A549 (cell line): ENCODE measurements around the gene SLC26A6. TPM values are rescaled to one million over a fixed set of nuclear protein-coding genes. Genes with fewer than 3 reads are reported as not detected.

Experiments used
- ATAC-seq, 2 experiments: fragments of 200-7000 bp in 1 of 2; fragments of >200 bp in 1 of 2; cut with Nextera tagmentation in 1 of 2; cut with Tn5 transposase in 1 of 2; 3 replicates each; pipeline versions ENCODE4 v1.8.0 to v1.9.1; 2018 to 2020; ENCODE audit warnings: mild to moderate bottlenecking in 1 of 2, moderate library complexity in 1 of 2
- CTCF ChIA-PET: fragments of 300-600 bp; sonication (Branson Sonifier 250); formaldehyde crosslinking; extraction: SDS; loops from one replicate; lab custom pipeline; 2021; ENCODE audit warnings: antibody characterized with exemption, inconsistent platforms; lab: Yijun Ruan, JAX
- POLR2A ChIA-PET: fragments of 350-600 bp; formaldehyde crosslinking; extraction: SDS; loops from one replicate; lab custom pipeline; 2021; ENCODE audit warnings: antibody characterized with exemption, inconsistent platforms; lab: Yijun Ruan, JAX
- DNase-seq, 2 experiments: peaks; one replicate each; pipeline versions ENCODE4 v3.0.0 to v3.0.0-alpha.2; 2011 to 2016; ENCODE audit warnings: low read depth in 1 of 2, low spot score in 1 of 2
- FAIRE-seq: peaks from 2 replicates; lab custom pipeline; 2011; peaks lifted over from hg19 to GRCh38; lab: Jason Lieb, UNC
- H3K27ac ChIP-seq, 2 experiments: fragments of >200 bp; sonication (Bioruptor Twin); formaldehyde crosslinking; 3 replicates each; pipeline ENCODE4 v1.5.1; 2016 to 2017
- H3K4me1 ChIP-seq: fragments of >200 bp; sonication (Bioruptor Twin); formaldehyde crosslinking; 3 replicates; pipeline ENCODE4 v1.6.1; 2016
- H3K4me2 ChIP-seq: fragments of >200 bp; sonication (Bioruptor Twin); formaldehyde crosslinking; 3 replicates; pipeline ENCODE4 v1.6.1; 2016
- H3K4me3 ChIP-seq: fragments of >200 bp; sonication (Bioruptor Twin); formaldehyde crosslinking; 3 replicates; pipeline ENCODE4 v1.5.1; 2016
- H3K9me3 ChIP-seq: fragments of >200 bp; sonication (Bioruptor Twin); formaldehyde crosslinking; 3 replicates; pipeline ENCODE4 v1.6.1; 2016
- BCL3 ChIP-seq: fragments of >200 bp; sonication (Bioruptor Twin); formaldehyde crosslinking; IDR thresholded peaks from 3 replicates; pipeline ENCODE4 v1.6.1; 2016
- BHLHE40 ChIP-seq: IDR thresholded peaks from 2 replicates; pipeline ENCODE4 v1.6.1; 2012; ENCODE audit warnings: low read depth, low read length, inconsistent platforms
- CBX2 ChIP-seq: fragments of 200-600 bp; sonication (generic); IDR thresholded peaks from 2 replicates; pipeline ENCODE4 v1.6.1; 2016; ENCODE audit warnings: low read depth, mild to moderate bottlenecking, borderline replicate concordance
- CBX8 ChIP-seq: fragments of 200-600 bp; sonication (generic); IDR thresholded peaks from 2 replicates; pipeline ENCODE4 v1.6.1; 2016
- E2F6 ChIP-seq: IDR thresholded peaks from 2 replicates; pipeline ENCODE4 v1.6.1; 2012; ENCODE audit warnings: low read depth, borderline replicate concordance
- EHF ChIP-seq: fragments of 250-450 bp; sonication (Bioruptor Pico); IDR thresholded peaks from 2 replicates; pipeline ENCODE4 v1.5.0; 2020; ENCODE audit warnings: mild to moderate bottlenecking
- FOSB ChIP-seq: fragments of 250-450 bp; sonication (Bioruptor Pico); IDR thresholded peaks from 2 replicates; pipeline ENCODE4 v1.5.0; 2020; ENCODE audit warnings: mild to moderate bottlenecking, moderate library complexity
- FOSL2 ChIP-seq, 2 experiments: fragments of 450-650 bp in 1 of 2; fragments of >200 bp in 1 of 2; sonication (Bioruptor Twin) in 1 of 2; formaldehyde crosslinking; IDR thresholded peaks; 2 replicates each; pipeline versions ENCODE4 v1.5.0 to v1.6.1; 2016 to 2020; ENCODE audit warnings: mild to moderate bottlenecking in 1 of 2, moderate library complexity in 1 of 2
- FOXS1 ChIP-seq: fragments of 250-450 bp; sonication (Bioruptor Pico); IDR thresholded peaks from 2 replicates; pipeline ENCODE4 v1.5.0; 2020; ENCODE audit warnings: mild to moderate bottlenecking, moderate library complexity
- HOXB5 ChIP-seq: fragments of 250-450 bp; sonication (Bioruptor Pico); IDR thresholded peaks from 2 replicates; pipeline ENCODE4 v1.5.0; 2020; ENCODE audit warnings: mild to moderate bottlenecking, moderate library complexity
- KDM5A ChIP-seq: fragments of 200-600 bp; sonication (generic); IDR thresholded peaks from 2 replicates; pipeline ENCODE4 v1.6.1; 2016; ENCODE audit warnings: antibody characterized with exemption, mild to moderate bottlenecking
- MAZ ChIP-seq: fragments of 150-350 bp; IDR thresholded peaks from 2 replicates; pipeline ENCODE4 v1.6.1; 2014; ENCODE audit warnings: antibody characterized with exemption, low read depth, low read length, borderline replicate concordance
- MYC ChIP-seq: IDR thresholded peaks from 2 replicates; pipeline ENCODE4 v1.6.1; 2012; ENCODE audit warnings: mild to moderate bottlenecking, inconsistent platforms, low read length, improper control_type of control experiment, borderline replicate concordance
- NPAS2 ChIP-seq: fragments of 250-450 bp; sonication (Bioruptor Pico); IDR thresholded peaks from 2 replicates; pipeline ENCODE4 v1.8.0; 2022; ENCODE audit warnings: mild to moderate bottlenecking, moderate library complexity, borderline replicate concordance
- PBX3 ChIP-seq: IDR thresholded peaks from 2 replicates; pipeline ENCODE4 v1.6.1; 2012
- RAD21 ChIP-seq, 2 experiments: fragments of >200 bp in 1 of 2; sonication (Bioruptor Twin) in 1 of 2; formaldehyde crosslinking in 1 of 2; IDR thresholded peaks in 1 of 2; conservative IDR thresholded peaks in 1 of 2; 2 replicates in 1 of 2; 3 replicates in 1 of 2; pipeline ENCODE4 v1.6.1; 2012 to 2018; ENCODE audit warnings: inconsistent platforms in 1 of 2
- RARB ChIP-seq: fragments of 250-450 bp; sonication (Bioruptor Pico); IDR thresholded peaks from 2 replicates; pipeline ENCODE4 v1.8.0; 2021; ENCODE audit warnings: mild to moderate bottlenecking, moderate library complexity
- RCOR1 ChIP-seq: fragments of 150-350 bp; IDR thresholded peaks from 2 replicates; pipeline ENCODE4 v1.6.1; 2014; ENCODE audit warnings: antibody characterized with exemption, low read length, low read depth
- RFX5 ChIP-seq: fragments of 450-650 bp; IDR thresholded peaks from 2 replicates; pipeline ENCODE4 v1.7.1; 2014; ENCODE audit warnings: antibody characterized with exemption, mild to moderate bottlenecking, moderate library complexity
- SMC3 ChIP-seq: fragments of >200 bp; sonication (Bioruptor Twin); formaldehyde crosslinking; IDR thresholded peaks from 3 replicates; pipeline ENCODE4 v1.6.1; 2018; ENCODE audit warnings: inconsistent platforms
- TFCP2L1 ChIP-seq: fragments of 250-450 bp; sonication (Bioruptor Pico); IDR thresholded peaks from 2 replicates; pipeline ENCODE4 v1.5.0; 2021; ENCODE audit warnings: mild to moderate bottlenecking
- ZC3H11A ChIP-seq: fragments of 450-650 bp; IDR thresholded peaks from 2 replicates; pipeline ENCODE4 v1.6.1; 2014; ENCODE audit warnings: antibody characterized with exemption, mild to moderate bottlenecking
- ZNF302 ChIP-seq: fragments of 250-450 bp; sonication (Bioruptor Pico); IDR thresholded peaks from 2 replicates; pipeline ENCODE4 v1.9.0; 2021; ENCODE audit warnings: inconsistent platforms, mild to moderate bottlenecking, moderate library complexity
- WGBS: methylation state at CpG from one replicate; pipeline ENCODE4 v1.1.6; 2017; ENCODE audit errors: missing lambda C conversion rate; 5-methylcytosine and 5-hydroxymethylcytosine counted together
- polyA plus RNA-seq, 4 experiments: library from polyadenylated mRNA; depleted of rRNA in 3 of 4; stranded (reverse); fragments of >200 nt; fragmentation: RNase III in 1 of 4; extraction: RNeasy Plus Mini Kit Qiagen cat#74134 plus additional on column Dnase treatment in 1 of 4; gene quantifications; 2 replicates in 3 of 4; 3 replicates in 1 of 4; pipeline ENCODE4 v1.2.3, GENCODE V29; 2011 to 2017

Gene SLC26A6
- polyA plus RNA-seq, 2 of the 4 experiments (the other 2 are of a cell fraction): 12.5 to 25.5 TPM

GRCh38 chr3:48684054-48684349 is 48.7 kb upstream of the SLC26A6 start (continued):
- no peak for TF ChIP-seq MAZ
- no peak for TF ChIP-seq NPAS2 (CRISPR knock-in tag)
- no peak for TF ChIP-seq HOXB5 (CRISPR knock-in tag)
- no peak for TF ChIP-seq MYC
- no peak for TF ChIP-seq EHF (CRISPR knock-in tag)
- no peak for TF ChIP-seq E2F6
- no peak for TF ChIP-seq RCOR1
- TF ChIP-seq FOSB (CRISPR knock-in tag): no peak

GRCh38 chr3:48682786-48683185 is 47.5 kb upstream of the SLC26A6 start:
- Histone ChIP-seq H3K4me3 (no peak overlapping the region), H3K4me2 (no peak overlapping the region), H3K27ac (no peak overlapping the region; a peak in 1 of 6 replicates), H3K4me1 (peaks cover 30% of the 10 kb centered on the region), H3K9me3 (no peaks in the 10 kb centered on the region)
- ChIA-PET CTCF (interaction anchor here (1.1 to 2.3 kb wide), 2 partner anchors 18 to 57 kb away, joined by 5 to 13 read pairs; no protein-coding TSS in a partner anchor), POLR2A (no interaction called here)
- no peak for ATAC-seq
- WGBS: 95% methylated on average over 5 of the region's 9 CpGs
- TF ChIP-seq RCOR1 (no peak), BHLHE40 (no peak), RFX5 (no peak), PBX3 (no peak), TFCP2L1 (CRISPR knock-in tag) (no peak), ZNF302 (CRISPR knock-in tag) (no peak), CBX2 (no peak), BCL3 (no peak), RAD21 (conservative IDR thresholded peaks at IDR 0.05 in 1 of 2, IDR thresholded peaks at IDR 0.05 in 1 of 2) (no peak), CBX8 (no peak)
- no peak for DNase-seq
- no peak for FAIRE-seq

- POLR2A ChIA-PET: no interaction called here
- Histone ChIP-seq H3K4me2 (no peak overlapping the region), H3K9me3 (no peaks in the 10 kb centered on the region), H3K27ac (no peak overlapping the region), H3K4me1 (peaks cover 30% of the 10 kb centered on the region)
- no peak for FAIRE-seq
- no peak for TF ChIP-seq RARB (CRISPR knock-in tag)
- no peak for TF ChIP-seq KDM5A
- TF ChIP-seq FOSL2 (IDR thresholded peaks at IDR 0.05): no peak
- no peak for TF ChIP-seq FOSL2 (CRISPR knock-in tag; IDR thresholded peaks at IDR 0.05)
- TF ChIP-seq SMC3: no peak
- no peak for TF ChIP-seq ZC3H11A
- no peak for TF ChIP-seq FOXS1 (CRISPR knock-in tag)
- TF ChIP-seq, all 56 proteins: peak for 0
- ATAC-seq (no peak), DNase-seq (no peak)
- H3K4me3 ChIP-seq: no peak overlapping the region
- CTCF ChIA-PET: no interaction called here
- 94% methylated on average over 12 of the region's 17 CpGs for WGBS
Measured at GRCh38 chr3:48681974-48682610, 46.8 kb upstream of the SLC26A6 start.
